Ishikawa (cell line): ENCODE results near the gene INTS13.

Experiments
- CEBPB ChIP-seq: IDR thresholded peaks from 2 replicates; pipeline ENCODE4 v1.6.1; 2012
- CREB1 ChIP-seq: IDR thresholded peaks from 2 replicates; pipeline ENCODE4 v1.6.1; 2012; ENCODE audit warnings: low read depth
- EGR1 ChIP-seq: IDR thresholded peaks from 2 replicates; pipeline ENCODE4 v1.6.1; 2012
- EP300 ChIP-seq: IDR thresholded peaks from 2 replicates; pipeline ENCODE4 v1.6.1; 2012; ENCODE audit warnings: borderline replicate concordance
- FOXM1 ChIP-seq: IDR thresholded peaks from 2 replicates; pipeline ENCODE4 v1.6.1; 2012; ENCODE audit warnings: low read depth, borderline replicate concordance
- NFIC ChIP-seq: IDR thresholded peaks from 2 replicates; pipeline ENCODE4 v1.6.1; 2012
- RAD21 ChIP-seq: IDR thresholded peaks from 2 replicates; pipeline ENCODE4 v1.6.1; 2012; ENCODE audit warnings: low read depth
- REST ChIP-seq: IDR thresholded peaks from 2 replicates; pipeline ENCODE4 v1.6.1; 2012; ENCODE audit warnings: low read depth, mild to moderate bottlenecking
- TAF1 ChIP-seq: IDR thresholded peaks from 2 replicates; pipeline ENCODE4 v1.6.1; 2012; ENCODE audit warnings: low read depth, mild to moderate bottlenecking
- TCF12 ChIP-seq: IDR thresholded peaks from 2 replicates; pipeline ENCODE4 v1.6.1; 2012; ENCODE audit warnings: low read depth
- TEAD4 ChIP-seq: IDR thresholded peaks from 2 replicates; pipeline ENCODE4 v1.6.1; 2012
- YY1 ChIP-seq: IDR thresholded peaks from 2 replicates; pipeline ENCODE4 v1.6.1; 2012; ENCODE audit warnings: low read depth
- ZBTB7A ChIP-seq: IDR thresholded peaks from 2 replicates; pipeline ENCODE4 v1.6.1; 2012; ENCODE audit warnings: low read depth
- TF ChIP-seq, protein P1 (sequence below): IDR thresholded peaks from 2 replicates; pipeline ENCODE4 v1.6.1; 2012
- TF ChIP-seq, protein P2 (sequence below): IDR thresholded peaks from 2 replicates; pipeline ENCODE4 v1.6.1; 2012

The INTS13 gene, protein sequence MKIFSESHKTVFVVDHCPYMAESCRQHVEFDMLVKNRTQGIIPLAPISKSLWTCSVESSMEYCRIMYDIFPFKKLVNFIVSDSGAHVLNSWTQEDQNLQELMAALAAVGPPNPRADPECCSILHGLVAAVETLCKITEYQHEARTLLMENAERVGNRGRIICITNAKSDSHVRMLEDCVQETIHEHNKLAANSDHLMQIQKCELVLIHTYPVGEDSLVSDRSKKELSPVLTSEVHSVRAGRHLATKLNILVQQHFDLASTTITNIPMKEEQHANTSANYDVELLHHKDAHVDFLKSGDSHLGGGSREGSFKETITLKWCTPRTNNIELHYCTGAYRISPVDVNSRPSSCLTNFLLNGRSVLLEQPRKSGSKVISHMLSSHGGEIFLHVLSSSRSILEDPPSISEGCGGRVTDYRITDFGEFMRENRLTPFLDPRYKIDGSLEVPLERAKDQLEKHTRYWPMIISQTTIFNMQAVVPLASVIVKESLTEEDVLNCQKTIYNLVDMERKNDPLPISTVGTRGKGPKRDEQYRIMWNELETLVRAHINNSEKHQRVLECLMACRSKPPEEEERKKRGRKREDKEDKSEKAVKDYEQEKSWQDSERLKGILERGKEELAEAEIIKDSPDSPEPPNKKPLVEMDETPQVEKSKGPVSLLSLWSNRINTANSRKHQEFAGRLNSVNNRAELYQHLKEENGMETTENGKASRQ

GRCh38 chr12:26937863-26938700 lies at the start of gene INTS13, which contains the start of gene FGFR1OP2:
TSS of gene INTS13 (minus strand) at chr12:26937981. CDS start at chr12:26936803, 1,178 bp downstream.
TSS of gene FGFR1OP2 (plus strand) at chr12:26938470. CDS start at chr12:26954159, 15,689 bp downstream.
- TF ChIP-seq REST = no peak
- TF ChIP-seq ZBTB7A = peak; percentile 71; the same call in 1 of the 2 replicates
- TF ChIP-seq, protein P1, sequence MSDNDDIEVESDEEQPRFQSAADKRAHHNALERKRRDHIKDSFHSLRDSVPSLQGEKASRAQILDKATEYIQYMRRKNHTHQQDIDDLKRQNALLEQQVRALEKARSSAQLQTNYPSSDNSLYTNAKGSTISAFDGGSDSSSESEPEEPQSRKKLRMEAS = peak; percentile 80
- TF ChIP-seq RAD21 = no peak
- 0 out of 2 replicates have a peak, but pooled peaks have one; percentile 19 for TF ChIP-seq NFIC
- TF ChIP-seq CREB1 = peak; percentile 9; the same call in 1 of the 2 replicates
- TF ChIP-seq YY1 = peak; percentile 84
- TF ChIP-seq EP300 = no peak
- no peak for TF ChIP-seq TEAD4
- TF ChIP-seq TAF1 = peak; percentile 83
- 0 out of 2 replicates have a peak, but pooled peaks have one; percentile 26 for TF ChIP-seq EGR1
- TF ChIP-seq FOXM1 = 0 out of 2 replicates have a peak, but pooled peaks have one; percentile 32

GRCh38 chr12:26982866-26983265 lies 45.1 kb upstream of the INTS13 start:
- no peak for TF ChIP-seq TAF1
- no peak for TF ChIP-seq TCF12
- no peak for TF ChIP-seq NFIC
- no peak for TF ChIP-seq REST
- TF ChIP-seq, protein P1 = no peak
- TF ChIP-seq RAD21 = no peak
- no peak for TF ChIP-seq EP300
- TF ChIP-seq, protein P2, sequence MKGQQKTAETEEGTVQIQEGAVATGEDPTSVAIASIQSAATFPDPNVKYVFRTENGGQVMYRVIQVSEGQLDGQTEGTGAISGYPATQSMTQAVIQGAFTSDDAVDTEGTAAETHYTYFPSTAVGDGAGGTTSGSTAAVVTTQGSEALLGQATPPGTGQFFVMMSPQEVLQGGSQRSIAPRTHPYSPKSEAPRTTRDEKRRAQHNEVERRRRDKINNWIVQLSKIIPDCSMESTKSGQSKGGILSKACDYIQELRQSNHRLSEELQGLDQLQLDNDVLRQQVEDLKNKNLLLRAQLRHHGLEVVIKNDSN = no peak
- TF ChIP-seq CREB1 = no peak
- no peak for TF ChIP-seq ZBTB7A
- no peak for TF ChIP-seq EGR1
- no peak for TF ChIP-seq FOXM1
- TF ChIP-seq TEAD4 = no peak
- TF ChIP-seq YY1 = no peak
- no peak for TF ChIP-seq CEBPB

GRCh38 chr12:26979733-26980132 lies 42.0 kb upstream of the INTS13 start:
- TF ChIP-seq, protein P1 = no peak

DNA sequence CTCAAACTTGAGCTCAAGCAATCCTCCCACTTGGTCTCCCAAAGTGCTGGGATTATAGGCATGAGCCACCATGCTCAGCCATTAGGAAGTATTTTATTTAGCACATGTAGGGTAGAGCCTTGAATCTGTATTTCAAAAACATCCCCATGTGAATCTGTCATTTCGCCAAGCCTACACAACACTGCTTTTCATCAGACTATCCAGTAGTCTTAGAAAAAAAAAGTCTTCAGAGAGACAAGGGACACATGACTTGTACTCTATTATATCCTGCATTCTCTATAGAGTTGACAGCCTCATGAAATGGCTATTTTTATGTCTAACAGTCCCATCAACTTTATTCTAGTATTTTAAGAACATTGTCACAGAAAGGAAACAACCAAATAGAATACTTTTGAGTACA lies 41.0 kb upstream of the INTS13 start:
- TF ChIP-seq, protein P1 = no peak
- TF ChIP-seq EGR1 (no peak), YY1 (no peak), ZBTB7A (no peak), CREB1 (no peak), RAD21 (no peak), CEBPB (no peak)

DNA sequence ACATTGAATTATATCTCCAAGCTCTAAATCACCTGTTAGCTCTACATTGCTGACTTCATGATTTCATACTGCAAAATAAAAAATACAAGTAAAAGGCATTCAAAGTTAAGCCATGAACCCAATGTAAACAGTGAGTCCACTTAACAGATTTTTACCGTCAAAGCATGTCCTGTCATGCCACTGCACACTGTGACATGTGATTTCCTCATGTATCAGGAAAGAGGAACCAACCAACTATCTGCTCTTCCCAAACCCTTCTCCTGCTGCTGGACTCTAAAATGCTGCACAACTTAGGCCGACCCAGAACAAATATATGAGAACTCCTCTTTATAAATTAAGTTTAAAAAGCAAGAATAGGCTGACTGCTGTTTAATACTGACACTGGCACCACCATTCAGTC lies 38.9 kb upstream of the INTS13 start:
- TF ChIP-seq ZBTB7A (no peak), REST (no peak), YY1 (no peak), RAD21 (no peak), TAF1 (no peak), CREB1 (no peak), NFIC (no peak), EGR1 (no peak), EP300 (no peak)
- TF ChIP-seq, protein P1 = no peak
- TF ChIP-seq, protein P2 = no peak
